ENCODE measurements around the gene SAMD11.

The SAMD11 gene

GRCh38 chr1:928825-929661 lies 5.3 kb downstream of the SAMD11 start:
- Histone ChIP-seq H3K9me3 (ENCODE audit: control insufficient read depth, insufficient read depth, low read length) (no peaks in the 10 kb centered on the region), H3K4me2 (ENCODE audit: low read length) (no peak overlapping the region), H4K20me1 (ENCODE audit: control insufficient read depth, insufficient read depth, low read depth, low read length) (no peaks in the 10 kb centered on the region; the same call in 1 of the 2 replicates), H3K9me2 (replicated peaks; ENCODE audit: control insufficient read depth, low read length) (no peaks in the 10 kb centered on the region), H3K36me3 (ENCODE audit: control insufficient read depth, low read length) (no peaks in the 10 kb centered on the region), H3K79me2 (ENCODE audit: control insufficient read depth, low read length) (no peaks in the 10 kb centered on the region), H3K4me1 (ENCODE audit: control insufficient read depth, low read length) (peaks cover 7% of the 10 kb centered on the region; the same call in 1 of the 2 replicates), H3K27ac (ENCODE audit: low read depth, low read length) (no peak overlapping the region), H3K4me3 (ENCODE audit: low read length) (no peak overlapping the region), H3K27me3 (ENCODE audit: control insufficient read depth, low read length) (peaks cover 34% of the 10 kb centered on the region), H3F3A (ENCODE audit: control insufficient read depth, insufficient read depth) (0 out of 2 replicates have a peak, but pooled peaks cover 3% of the 10 kb centered on the region)
- no peak for TF ChIP-seq CTCF (IDR thresholded peaks at IDR 0.05; ENCODE audit: low read depth, low read length, poor library complexity, severe bottlenecking)
- TF ChIP-seq EZH2phosphoT487 (IDR thresholded peaks at IDR 0.05; ENCODE audit: borderline replicate concordance, low read length) = no peak

DNA sequence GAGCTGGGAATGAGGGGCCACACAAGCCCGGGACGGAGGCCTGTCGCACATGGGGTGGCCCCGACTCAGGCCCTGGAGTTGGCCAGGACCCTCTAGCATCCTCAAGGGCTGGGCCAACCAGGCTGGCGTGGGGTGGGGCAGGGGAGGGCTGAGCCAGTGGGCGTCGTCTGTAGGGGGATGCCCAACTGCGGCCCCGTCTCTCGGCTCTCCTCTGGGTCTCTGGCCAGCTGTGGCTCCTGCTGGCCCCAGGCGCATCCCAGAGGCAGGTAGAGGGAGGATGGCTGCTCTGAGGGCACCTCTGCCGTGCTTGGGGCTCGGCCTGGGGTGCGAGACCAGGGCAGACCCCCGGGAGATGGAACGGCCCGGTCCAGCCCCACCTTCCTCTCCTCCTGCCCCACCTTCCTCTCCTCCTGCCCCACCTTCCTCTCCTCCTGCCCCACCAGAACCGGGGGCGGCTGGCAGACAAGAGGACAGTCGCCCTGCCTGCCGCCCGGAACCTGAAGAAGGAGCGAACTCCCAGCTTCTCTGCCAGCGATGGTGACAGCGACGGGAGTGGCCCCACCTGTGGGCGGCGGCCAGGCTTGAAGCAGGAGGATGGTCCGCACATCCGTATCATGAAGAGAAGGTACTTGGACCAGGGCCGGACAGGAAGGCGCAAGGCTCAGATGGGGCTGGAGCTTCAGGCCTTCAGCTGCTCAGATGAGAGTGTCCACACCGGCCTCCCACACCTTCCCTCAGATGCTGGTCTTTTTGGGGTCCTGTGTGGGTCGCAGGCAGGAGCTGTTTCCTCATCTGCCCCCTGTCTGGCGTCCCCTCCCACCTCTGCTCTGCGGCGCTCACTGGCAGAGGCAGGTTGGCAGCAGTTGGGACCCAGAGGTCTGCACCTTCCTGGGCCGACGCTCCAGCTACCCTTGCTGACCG lies 6.2 kb downstream of the SAMD11 start:
- Histone ChIP-seq H4K20me1 (ENCODE audit: control insufficient read depth, insufficient read depth, low read depth, low read length) (no peaks in the 10 kb centered on the region; the same call in 1 of the 2 replicates), H3F3A (ENCODE audit: control insufficient read depth, insufficient read depth) (0 out of 2 replicates have a peak, but pooled peaks cover 3% of the 10 kb centered on the region)

GRCh38 chr1:930633-931138 lies 7.0 kb downstream of the SAMD11 start:
- H4K20me1 ChIP-seq (ENCODE audit: control insufficient read depth, insufficient read depth, low read depth, low read length) = no peaks in the 10 kb centered on the region; the same call in 1 of the 2 replicates
- H3K4me3 ChIP-seq (ENCODE audit: low read length) = no peak overlapping the region
- TF ChIP-seq CTCF (IDR thresholded peaks at IDR 0.05; ENCODE audit: low read depth, low read length, poor library complexity, severe bottlenecking) (no peak), EZH2phosphoT487 (IDR thresholded peaks at IDR 0.05; ENCODE audit: borderline replicate concordance, low read length) (no peak)
- H3K9me3 ChIP-seq (ENCODE audit: control insufficient read depth, insufficient read depth, low read length) = no peaks in the 10 kb centered on the region
- H3K27ac ChIP-seq (ENCODE audit: low read depth, low read length) = no peak overlapping the region
- no peaks in the 10 kb centered on the region for H3K79me2 ChIP-seq (ENCODE audit: control insufficient read depth, low read length)
- H3K4me2 ChIP-seq (ENCODE audit: low read length) = no peak overlapping the region
- no peaks in the 10 kb centered on the region for H3K36me3 ChIP-seq (ENCODE audit: control insufficient read depth, low read length)
- no peaks in the 10 kb centered on the region for H3K9me2 ChIP-seq (replicated peaks; ENCODE audit: control insufficient read depth, low read length)
- peaks cover 7% of the 10 kb centered on the region; the same call in 1 of the 2 replicates for H3K4me1 ChIP-seq (ENCODE audit: control insufficient read depth, low read length)
- H3K27me3 ChIP-seq (ENCODE audit: control insufficient read depth, low read length) = peaks cover 26% of the 10 kb centered on the region
- H3F3A ChIP-seq (ENCODE audit: control insufficient read depth, insufficient read depth) = 0 out of 2 replicates have a peak, but pooled peaks cover 3% of the 10 kb centered on the region

More for the DNA sequence above, 6.2 kb downstream of the SAMD11 start:
- H3K79me2 ChIP-seq (ENCODE audit: control insufficient read depth, low read length) = no peaks in the 10 kb centered on the region
- H3K4me1 ChIP-seq (ENCODE audit: control insufficient read depth, low read length) = peaks cover 7% of the 10 kb centered on the region; the same call in 1 of the 2 replicates
- no peaks in the 10 kb centered on the region for H3K9me3 ChIP-seq (ENCODE audit: control insufficient read depth, insufficient read depth, low read length)
- no peak overlapping the region for H3K27ac ChIP-seq (ENCODE audit: low read depth, low read length)
- H3K9me2 ChIP-seq (replicated peaks; ENCODE audit: control insufficient read depth, low read length) = no peaks in the 10 kb centered on the region
- TF ChIP-seq CTCF (IDR thresholded peaks at IDR 0.05; ENCODE audit: low read depth, low read length, poor library complexity, severe bottlenecking) = no peak
- no peak for TF ChIP-seq EZH2phosphoT487 (IDR thresholded peaks at IDR 0.05; ENCODE audit: borderline replicate concordance, low read length)
- H3K4me2 ChIP-seq (ENCODE audit: low read length) = no peak overlapping the region
- H3K36me3 ChIP-seq (ENCODE audit: control insufficient read depth, low read length) = no peaks in the 10 kb centered on the region
- no peak overlapping the region for H3K4me3 ChIP-seq (ENCODE audit: low read length)
- H3K27me3 ChIP-seq (ENCODE audit: control insufficient read depth, low read length) = peaks cover 29% of the 10 kb centered on the region
